WTC11 (cell line): ENCODE results near the gene ETNK1.

Experiments
- CBFB ChIP-seq: sonication (generic); formaldehyde crosslinking; IDR thresholded peaks from 2 replicates; pipeline ENCODE4 v1.8.1; 2022; ENCODE audit warnings: mild to moderate bottlenecking, low read depth, missing genetic modification reagents
- CTCF ChIP-seq: fragments of 200-600 bp; IDR thresholded peaks from 2 replicates; pipeline ENCODE4 v1.8.0; 2022; ENCODE audit warnings: antibody characterized with exemption
- FOXP1 ChIP-seq: sonication (generic); formaldehyde crosslinking; IDR thresholded peaks from 2 replicates; pipeline ENCODE4 v1.8.0; 2022; ENCODE audit warnings: missing genetic modification reagents, mild to moderate bottlenecking, moderate library complexity, borderline replicate concordance
- NFYB ChIP-seq: sonication (generic); formaldehyde crosslinking; conservative IDR thresholded peaks from 2 replicates; pipeline ENCODE4 v1.8.0; 2022; ENCODE audit warnings: low read depth, missing genetic modification reagents
- ZNF232 ChIP-seq: sonication (generic); formaldehyde crosslinking; IDR thresholded peaks from 2 replicates; pipeline ENCODE4 v1.8.0; 2022; ENCODE audit warnings: mild to moderate bottlenecking, missing genetic modification reagents
- ZNF416 ChIP-seq: fragments of 250-450 bp; sonication (Bioruptor Pico); IDR thresholded peaks from 2 replicates; pipeline ENCODE4 v1.9.0; 2021; ENCODE audit warnings: mild to moderate bottlenecking, inconsistent platforms

- TF ChIP-seq CTCF (no peak), CBFB (CRISPR knock-in tag) (no peak), NFYB (no peak), ZNF416 (CRISPR knock-in tag) (no peak), ZNF232 (CRISPR knock-in tag) (no peak), FOXP1 (no peak)
Observed at GRCh38 chr12:22609501-22609900, 15.5 kb upstream of the ETNK1 start.
